Trophoblast cell (in vitro differentiated cells and primary cell): Measurements from ENCODE around the gene NOL12.

ENCODE experiments used
- DNase-seq, 2 donors: peaks; one replicate each; pipeline ENCODE4 v3.0.0-alpha.2; 2016
- H2AFZ ChIP-seq: 2 replicates; pipeline ENCODE4 v1.6.1; 2013; ENCODE audit warnings: low read length, moderate library complexity, mild to moderate bottlenecking; ENCODE audit not compliant: insufficient read depth, poor library complexity
- H2AK5ac ChIP-seq: 2 replicates; pipeline ENCODE4 v1.6.1; 2013; ENCODE audit warnings: mild to moderate bottlenecking, low read length
- H2BK120ac ChIP-seq: 2 replicates; pipeline ENCODE4 v1.6.1; 2013; ENCODE audit warnings: low read length, mild to moderate bottlenecking, moderate library complexity; ENCODE audit not compliant: insufficient read depth, poor library complexity
- H2BK12ac ChIP-seq: 2 replicates; pipeline ENCODE4 v1.6.1; 2013; ENCODE audit warnings: mild to moderate bottlenecking, low read length, moderate library complexity
- H2BK5ac ChIP-seq: 2 replicates; pipeline ENCODE4 v1.6.1; 2013; ENCODE audit warnings: low read length, low read depth, moderate library complexity, mild to moderate bottlenecking; ENCODE audit not compliant: poor library complexity
- H3K14ac ChIP-seq: 2 replicates; pipeline ENCODE4 v1.6.1; 2013; ENCODE audit warnings: mild to moderate bottlenecking, low read length
- H3K18ac ChIP-seq: 2 replicates; pipeline ENCODE4 v1.6.1; 2013; ENCODE audit warnings: mild to moderate bottlenecking, low read length
- H3K23ac ChIP-seq: 2 replicates; pipeline ENCODE4 v1.6.1; 2013; ENCODE audit warnings: low read length
- H3K27ac ChIP-seq: 2 replicates; pipeline ENCODE4 v1.5.1; 2013; ENCODE audit warnings: low read depth, mild to moderate bottlenecking, inconsistent platforms, low read length, moderate library complexity
- H3K27me3 ChIP-seq: 2 replicates; pipeline ENCODE4 v1.6.1; 2013; ENCODE audit warnings: inconsistent platforms, mild to moderate bottlenecking, low read length, moderate library complexity; ENCODE audit not compliant: insufficient read depth
- H3K36me3 ChIP-seq, 2 experiments: 1 replicate in 1 of 2; 2 replicates in 1 of 2; pipeline ENCODE4 v1.6.1; 2013; ENCODE audit warnings: low read length in 2 of 2, mild to moderate bottlenecking in 2 of 2, moderate library complexity in 1 of 2; ENCODE audit not compliant: insufficient read depth in 2 of 2, control insufficient read depth in 1 of 2
- H3K4ac ChIP-seq: 2 replicates; pipeline ENCODE4 v1.6.1; 2013; ENCODE audit warnings: low read depth, mild to moderate bottlenecking, low read length, moderate library complexity
- H3K4me1 ChIP-seq, 2 experiments: 1 replicate in 1 of 2; 2 replicates in 1 of 2; pipeline ENCODE4 v1.6.1; 2013; ENCODE audit warnings: low read length in 2 of 2, mild to moderate bottlenecking in 2 of 2, moderate library complexity in 1 of 2; ENCODE audit not compliant: insufficient read depth in 2 of 2, control insufficient read depth in 1 of 2
- H3K4me2 ChIP-seq: 2 replicates; pipeline ENCODE4 v1.6.1; 2013; ENCODE audit warnings: inconsistent platforms, mild to moderate bottlenecking, low read length, moderate library complexity
- H3K4me3 ChIP-seq: 2 replicates; pipeline ENCODE4 v1.5.1; 2013; ENCODE audit warnings: mild to moderate bottlenecking, low read depth, low read length, inconsistent platforms
- H3K79me1 ChIP-seq: one replicate; pipeline ENCODE4 v1.6.1; 2013; ENCODE audit warnings: low read length
- H3K79me2 ChIP-seq: 2 replicates; pipeline ENCODE4 v1.6.1; 2013; ENCODE audit warnings: low read length, mild to moderate bottlenecking; ENCODE audit not compliant: control insufficient read depth, insufficient read depth, poor library complexity
- H3K9ac ChIP-seq: 2 replicates; pipeline ENCODE4 v1.6.1; 2013; ENCODE audit warnings: mild to moderate bottlenecking, low read length
- H3K9me3 ChIP-seq: 2 replicates; pipeline ENCODE4 v1.6.1; 2013; ENCODE audit warnings: low read depth, mild to moderate bottlenecking, control low read depth, inconsistent platforms, low read length; ENCODE audit not compliant: insufficient read depth
- H4K12ac ChIP-seq: 2 replicates; pipeline ENCODE4 v1.6.1; 2013; ENCODE audit warnings: low read depth, mild to moderate bottlenecking, low read length, moderate library complexity
- H4K8ac ChIP-seq: 2 replicates; pipeline ENCODE4 v1.6.1; 2013; ENCODE audit warnings: low read depth, mild to moderate bottlenecking, low read length, moderate library complexity
- H4K91ac ChIP-seq: one replicate; pipeline ENCODE4 v1.6.1; 2013; ENCODE audit warnings: low read depth, mild to moderate bottlenecking, low read length, moderate library complexity
- WGBS: extraction: QIAGEN DNeasy Blood & Tissue Kit; methylation state at CpG from one replicate; pipeline ENCODE4 v1.1.7; 2013; ENCODE audit warnings: missing lambda C conversion rate; ENCODE audit not compliant: insufficient read length, insufficient coverage; ENCODE audit errors: extremely low coverage; 5-methylcytosine and 5-hydroxymethylcytosine counted together

Gene NOL12

DNA sequence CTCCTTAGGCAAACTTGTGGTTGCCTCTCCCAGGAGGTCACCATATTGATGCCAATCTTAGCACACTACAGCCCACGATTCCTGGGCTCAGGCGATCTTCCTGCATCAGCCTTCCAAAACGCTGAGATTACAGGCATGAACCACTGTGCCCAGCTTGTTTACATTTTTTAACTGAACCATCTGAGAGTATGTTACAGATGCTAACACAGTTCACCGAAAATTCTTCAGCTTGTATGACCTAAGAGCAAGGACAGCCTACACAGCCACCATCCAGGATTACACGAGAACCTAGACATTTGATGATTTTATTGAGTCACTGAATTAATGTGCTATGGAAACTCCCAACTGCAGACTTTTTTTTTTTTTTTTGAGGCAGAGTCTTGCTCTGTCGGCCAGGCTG, 16.6 kb upstream of the NOL12 start:
- Histone ChIP-seq H2BK12ac (no peak overlapping the region), H4K91ac (no peak overlapping the region), H3K9ac (no peak overlapping the region), H2BK120ac (no peak overlapping the region), H3K14ac (no peak overlapping the region), H2AK5ac (no peak overlapping the region), H3K79me2 (no peaks in the 10 kb centered on the region), H3K36me3 (no peaks in the 10 kb centered on the region), H3K4me2 (no peak overlapping the region), H3K9me3 (peaks cover 2% of the 10 kb centered on the region), H4K8ac (no peak overlapping the region), H3K23ac (no peak overlapping the region), H3K27me3 (no peaks in the 10 kb centered on the region), H3K4me3 (no peak overlapping the region), H3K18ac (no peak overlapping the region), H2BK5ac (no peak overlapping the region), H4K12ac (no peak overlapping the region), H3K79me1 (no peaks in the 10 kb centered on the region), H2AFZ (no peak overlapping the region), H3K4ac (no peak overlapping the region), H3K27ac (no peak overlapping the region), H3K4me1 (peaks cover 2 to 6% of the 10 kb centered on the region in 2 experiments)
- WGBS, result no CpG with 5 or more reads among the region's 6 CpGs
- peak in 1 of 2 donors; percentile 52 for DNase-seq

DNA sequence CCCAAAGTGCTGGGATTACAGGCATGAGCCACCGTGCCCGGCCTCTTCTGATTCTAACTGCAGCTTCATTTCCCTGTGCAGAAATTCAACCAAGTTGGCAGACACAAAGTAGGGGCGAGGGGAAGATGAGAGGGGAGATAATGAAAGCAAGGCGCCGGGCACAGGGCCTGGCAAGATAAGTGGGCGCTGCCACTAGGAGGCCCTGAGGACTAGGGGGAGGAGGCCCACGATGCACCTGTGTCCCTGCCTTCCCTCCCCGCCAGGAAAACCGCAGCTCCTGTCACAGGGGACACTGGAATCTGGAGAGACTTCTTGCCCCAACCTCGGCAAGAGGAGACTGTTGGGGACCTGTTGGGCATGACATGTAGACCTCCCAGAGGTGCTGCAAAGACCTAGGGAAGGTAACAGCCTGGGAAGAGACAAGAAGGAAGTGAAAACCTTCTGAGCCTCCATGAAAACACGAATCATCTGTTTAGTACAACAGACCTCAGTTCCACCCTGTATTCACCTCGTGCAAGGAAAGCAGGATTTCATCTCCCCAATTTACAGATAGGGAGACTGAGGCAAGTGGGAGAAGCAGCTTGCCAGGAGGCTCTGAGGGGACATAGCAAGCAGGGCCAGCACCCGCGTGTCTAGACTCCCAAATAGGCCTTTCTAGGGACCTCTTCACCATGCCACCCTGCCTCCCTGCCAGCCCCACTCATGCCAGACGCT, 13.8 kb upstream of the NOL12 start:
- H2AK5ac ChIP-seq, result no peak overlapping the region
- peaks cover 8 to 16% of the 10 kb centered on the region in 2 experiments for H3K4me1 ChIP-seq
- no peaks in the 10 kb centered on the region for H3K27me3 ChIP-seq
- H3K4me3 ChIP-seq, result no peak overlapping the region
- no peaks in the 10 kb centered on the region for H3K9me3 ChIP-seq
- no peak overlapping the region for H3K9ac ChIP-seq
- H3K27ac ChIP-seq, result no peak overlapping the region
- no peak overlapping the region for H2BK12ac ChIP-seq
- H3K79me2 ChIP-seq, result no peaks in the 10 kb centered on the region
- H3K4ac ChIP-seq, result no peak overlapping the region
- no peak overlapping the region for H4K12ac ChIP-seq
- no CpG with 5 or more reads among the region's 15 CpGs for WGBS
- no peak overlapping the region for H3K18ac ChIP-seq
- H4K8ac ChIP-seq, result no peak overlapping the region
- no peak overlapping the region for H2AFZ ChIP-seq
- H3K36me3 ChIP-seq, result no peaks in the 10 kb centered on the region
- no peak overlapping the region for H3K14ac ChIP-seq
- no peak overlapping the region for H3K23ac ChIP-seq
- no peak for DNase-seq
- H3K79me1 ChIP-seq, result peaks cover 7% of the 10 kb centered on the region
- no peak overlapping the region for H4K91ac ChIP-seq
- no peak overlapping the region for H3K4me2 ChIP-seq
- H2BK120ac ChIP-seq, result no peak overlapping the region
- no peak overlapping the region for H2BK5ac ChIP-seq

DNA sequence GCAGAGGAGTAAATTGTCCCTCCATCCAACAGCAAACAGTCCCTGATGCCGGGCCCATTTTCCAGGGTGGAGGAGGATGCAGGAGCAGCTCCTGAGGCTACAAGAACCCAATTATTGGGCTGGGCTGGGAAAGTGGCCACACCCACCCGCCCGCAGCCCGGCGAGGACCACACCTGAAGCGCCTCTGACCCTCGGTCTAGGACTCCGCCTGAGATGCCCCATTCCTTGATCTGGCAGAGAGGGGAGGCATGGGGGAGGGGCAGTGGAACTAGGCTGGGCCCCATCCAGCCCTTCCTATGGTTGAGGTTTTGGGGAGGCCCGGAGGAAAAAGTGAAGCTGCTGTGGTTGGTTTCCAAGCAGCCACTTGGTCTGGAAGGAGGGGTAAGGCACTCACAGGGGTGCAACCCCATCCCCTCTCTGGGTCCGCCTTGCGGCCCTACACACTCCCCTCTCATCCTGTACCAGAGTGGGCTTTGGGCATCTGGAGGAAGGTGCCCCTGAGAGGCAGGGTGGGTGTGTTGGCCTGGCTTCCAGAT, 13.2 kb upstream of the NOL12 start:
- H4K12ac ChIP-seq, result no peak overlapping the region
- DNase-seq, result no peak
- H3K27ac ChIP-seq, result no peak overlapping the region
- H3K36me3 ChIP-seq, result no peaks in the 10 kb centered on the region
- no peak overlapping the region for H3K18ac ChIP-seq
- no peak overlapping the region for H2AK5ac ChIP-seq
- no peak overlapping the region for H4K8ac ChIP-seq
- no peak overlapping the region for H4K91ac ChIP-seq
- H3K9me3 ChIP-seq, result no peaks in the 10 kb centered on the region
- no peak overlapping the region for H3K14ac ChIP-seq
- no peak overlapping the region for H2BK5ac ChIP-seq
- H3K79me2 ChIP-seq, result no peaks in the 10 kb centered on the region
- WGBS, result no CpG with 5 or more reads among the region's 11 CpGs
- H3K4me3 ChIP-seq, result no peak overlapping the region
- no peak overlapping the region for H3K4me2 ChIP-seq
- no peak overlapping the region for H3K9ac ChIP-seq
- H3K27me3 ChIP-seq, result no peaks in the 10 kb centered on the region
- H3K23ac ChIP-seq, result no peak overlapping the region
- no peak overlapping the region for H2BK12ac ChIP-seq
- no peak overlapping the region for H2AFZ ChIP-seq
- H3K4ac ChIP-seq, result no peak overlapping the region
- peaks cover 8 to 13% of the 10 kb centered on the region in 2 experiments for H3K4me1 ChIP-seq
- peaks cover 9% of the 10 kb centered on the region for H3K79me1 ChIP-seq
- H2BK120ac ChIP-seq, result no peak overlapping the region

DNA sequence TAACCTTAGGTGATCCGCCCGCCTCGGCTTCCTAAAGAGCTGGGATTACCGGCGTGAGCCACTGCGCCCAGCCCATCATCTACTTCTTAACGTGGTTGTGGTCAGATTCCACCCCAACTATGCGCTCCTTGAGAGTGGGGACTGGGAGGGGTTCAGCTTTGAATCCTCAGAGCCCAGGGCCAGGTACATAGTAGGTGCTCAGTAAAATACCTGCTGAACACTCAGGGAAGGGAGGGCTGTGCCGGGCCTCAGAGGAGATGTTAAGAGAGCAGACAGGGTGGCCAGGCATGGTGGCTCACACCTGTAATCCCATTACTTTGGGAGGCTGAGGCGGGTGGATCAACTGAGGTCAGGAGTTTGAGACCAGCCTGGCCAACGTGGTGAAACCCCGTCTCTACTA, 11.9 kb upstream of the NOL12 start:
- Histone ChIP-seq H2BK120ac (no peak overlapping the region), H2BK12ac (no peak overlapping the region), H4K91ac (no peak overlapping the region), H3K27me3 (no peaks in the 10 kb centered on the region), H4K8ac (no peak overlapping the region), H3K18ac (no peak overlapping the region), H3K4ac (no peak overlapping the region), H3K9ac (no peak overlapping the region), H3K23ac (no peak overlapping the region), H3K4me3 (no peak overlapping the region), H3K79me2 (no peaks in the 10 kb centered on the region), H2BK5ac (no peak overlapping the region), H3K4me2 (no peak overlapping the region), H3K79me1 (peaks cover 9% of the 10 kb centered on the region), H3K4me1 (peaks cover 6 to 11% of the 10 kb centered on the region in 2 experiments), H2AFZ (no peak overlapping the region), H3K27ac (no peak overlapping the region), H4K12ac (no peak overlapping the region), H3K14ac (no peak overlapping the region), H3K9me3 (no peaks in the 10 kb centered on the region), H2AK5ac (no peak overlapping the region), H3K36me3 (no peaks in the 10 kb centered on the region)
- no peak for DNase-seq
- no CpG with 5 or more reads among the region's 12 CpGs for WGBS
